DND-41 (cell line): ENCODE results near the gene CTSH.

Experiments
- ATAC-seq: fragments of 200-7000 bp; cut with Tn5 transposase; 3 replicates; pipeline ENCODE4 v1.9.1; 2021; ENCODE audit warnings: low read depth; ENCODE audit not compliant: insufficient read depth
- DNase-seq: peaks from one replicate; pipeline ENCODE4 v3.0.0-alpha.2; 2020
- H2AFZ ChIP-seq: 2 replicates; pipeline ENCODE4 v1.6.0; 2012; ENCODE audit warnings: low read depth, low read length
- H3K27ac ChIP-seq: 2 replicates; pipeline ENCODE4 v1.5.1; 2012; ENCODE audit warnings: low read length, inconsistent platforms
- H3K27me3 ChIP-seq: fragments of 200-600 bp; sonication (generic); 2 replicates; pipeline ENCODE4 v1.6.0; 2012; ENCODE audit warnings: low read length, mild to moderate bottlenecking, inconsistent platforms; ENCODE audit not compliant: insufficient read depth, poor library complexity
- H3K36me3 ChIP-seq: 2 replicates; pipeline ENCODE4 v1.5.1; 2012; ENCODE audit warnings: low read length, inconsistent platforms; ENCODE audit not compliant: insufficient read depth
- H3K4me1 ChIP-seq: 2 replicates; pipeline ENCODE4 v1.5.1; 2012; ENCODE audit warnings: mild to moderate bottlenecking, low read length; ENCODE audit not compliant: insufficient read depth
- H3K4me2 ChIP-seq: 2 replicates; pipeline ENCODE4 v1.6.0; 2012; ENCODE audit warnings: mild to moderate bottlenecking, moderate library complexity, low read length, inconsistent platforms; ENCODE audit not compliant: insufficient read depth
- H3K4me3 ChIP-seq, 2 experiments: fragments of 200-600 bp in 1 of 2; shearing (Covaris generic) in 1 of 2; 2 replicates each; pipeline ENCODE4 v1.5.1; 2012 to 2016; ENCODE audit warnings: inconsistent platforms in 2 of 2, low read length in 2 of 2, mild to moderate bottlenecking in 2 of 2, low read depth in 1 of 2, moderate library complexity in 1 of 2
- H3K79me2 ChIP-seq: 2 replicates; pipeline ENCODE4 v1.6.0; 2012; ENCODE audit warnings: low read length, inconsistent platforms; ENCODE audit not compliant: insufficient read depth
- H3K9ac ChIP-seq: 2 replicates; pipeline ENCODE4 v1.6.0; 2012; ENCODE audit warnings: low read depth, mild to moderate bottlenecking, inconsistent platforms, low read length, moderate library complexity
- H3K9me3 ChIP-seq: 2 replicates; pipeline ENCODE4 v1.5.1; 2012; ENCODE audit warnings: low read length, moderate library complexity, mild to moderate bottlenecking, inconsistent platforms; ENCODE audit not compliant: insufficient read depth, severe bottlenecking
- H4K20me1 ChIP-seq: 2 replicates; pipeline ENCODE4 v1.6.0; 2012; ENCODE audit warnings: low read length; ENCODE audit not compliant: insufficient read depth
- CTCF ChIP-seq: IDR thresholded peaks from 2 replicates; pipeline ENCODE4 v1.5.1; 2012; ENCODE audit warnings: borderline replicate concordance, low read length, moderate library complexity, mild to moderate bottlenecking; ENCODE audit not compliant: poor library complexity, severe bottlenecking; ENCODE audit errors: extremely low read depth
- EZH2 ChIP-seq: IDR thresholded peaks from 3 replicates; pipeline ENCODE4 v1.6.1; 2012; ENCODE audit warnings: borderline replicate concordance, low read depth, mild to moderate bottlenecking, moderate library complexity, low read length, inconsistent platforms; ENCODE audit not compliant: severe bottlenecking

Gene CTSH

DNA sequence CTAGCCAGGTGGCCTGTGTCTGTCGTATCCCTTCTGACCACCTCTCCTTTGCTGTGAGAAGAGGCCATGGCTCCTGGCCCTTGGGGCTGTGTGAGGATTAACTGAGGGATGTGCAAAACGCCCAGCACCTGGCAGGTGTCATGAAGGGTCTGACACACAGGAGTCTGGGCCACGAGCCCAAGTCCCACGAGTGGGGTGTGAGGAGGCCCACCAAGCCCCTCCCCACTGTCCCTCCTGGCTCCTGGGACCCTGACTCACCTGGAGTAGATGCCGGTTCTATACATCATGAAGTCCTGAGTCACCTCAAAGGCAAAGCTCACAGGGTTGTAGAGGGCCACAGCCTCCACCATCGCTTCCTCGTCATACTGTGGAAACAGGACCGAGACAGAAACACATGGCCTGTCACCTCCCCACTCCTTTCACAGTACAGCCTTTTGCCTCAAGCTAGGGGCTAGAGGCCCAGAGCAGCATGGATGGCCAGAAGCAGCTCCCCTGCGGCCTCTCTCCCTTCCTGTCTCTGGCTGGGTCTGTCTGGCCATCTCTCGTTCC is 19.7 kb downstream of the CTSH start:
- H2AFZ ChIP-seq: no peak overlapping the region
- TF ChIP-seq CTCF: no peak
- no peak for TF ChIP-seq EZH2

GRCh38 chr15:78923480-78924360 is 21.1 kb downstream of the CTSH start:
- Histone ChIP-seq H3K79me2 (no peaks in the 10 kb centered on the region), H3K27me3 (no peaks in the 10 kb centered on the region), H3K4me3 (no peak overlapping the region), H2AFZ (no peak overlapping the region), H3K9me3 (no peaks in the 10 kb centered on the region), H3K36me3 (peaks cover 40% of the 10 kb centered on the region), H3K4me2 (no peak overlapping the region), H3K27ac (no peak overlapping the region), H4K20me1 (no peaks in the 10 kb centered on the region; the same call in 1 of the 2 replicates), H3K9ac (no peak overlapping the region), H3K4me1 (no peaks in the 10 kb centered on the region)
- no peak for DNase-seq
- TF ChIP-seq CTCF (no peak), EZH2 (no peak)
- ATAC-seq: no peak

More for the DNA sequence above, 19.7 kb downstream of the CTSH start:
- DNase-seq (no peak), ATAC-seq (no peak)
- Histone ChIP-seq H3K4me2 (no peak overlapping the region), H3K9me3 (no peaks in the 10 kb centered on the region), H3K27me3 (no peaks in the 10 kb centered on the region), H3K27ac (no peak overlapping the region), H3K36me3 (peaks cover 31% of the 10 kb centered on the region), H3K4me3 (no peak overlapping the region), H4K20me1 (no peaks in the 10 kb centered on the region; the same call in 1 of the 2 replicates), H3K9ac (no peak overlapping the region), H3K79me2 (no peaks in the 10 kb centered on the region), H3K4me1 (no peaks in the 10 kb centered on the region)

DNA sequence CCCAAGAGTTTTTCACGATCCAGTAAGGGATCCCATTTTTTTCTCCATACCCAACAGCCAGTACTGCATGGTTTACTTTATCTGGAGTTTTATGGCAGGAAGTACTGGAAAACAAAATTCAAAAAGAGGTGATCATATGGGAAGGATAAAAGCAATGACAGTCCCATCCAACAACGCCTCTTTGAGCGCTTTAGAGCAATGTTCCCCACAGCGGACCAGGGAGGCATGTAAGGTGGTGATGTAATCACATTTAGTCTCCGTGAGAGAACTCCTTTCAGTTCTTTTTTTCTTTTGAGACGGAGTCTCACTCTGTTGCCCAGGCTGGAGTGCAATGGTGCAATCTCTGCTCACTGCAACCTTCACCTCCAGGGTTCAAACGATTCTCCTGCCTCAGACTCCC is 21.8 kb downstream of the CTSH start:
- Histone ChIP-seq H3K9me3 (no peaks in the 10 kb centered on the region), H3K4me3 (no peak overlapping the region), H3K9ac (no peak overlapping the region), H2AFZ (no peak overlapping the region), H3K4me2 (no peak overlapping the region), H3K27me3 (no peaks in the 10 kb centered on the region), H4K20me1 (no peaks in the 10 kb centered on the region; the same call in 1 of the 2 replicates), H3K27ac (no peak overlapping the region), H3K79me2 (no peaks in the 10 kb centered on the region), H3K4me1 (no peaks in the 10 kb centered on the region), H3K36me3 (peaks cover 44% of the 10 kb centered on the region)
- DNase-seq (no peak), ATAC-seq (no peak)
- TF ChIP-seq EZH2: no peak
- TF ChIP-seq CTCF: no peak
